ENCODE results near the gene PDIA4.

The PDIA4 gene

DNA sequence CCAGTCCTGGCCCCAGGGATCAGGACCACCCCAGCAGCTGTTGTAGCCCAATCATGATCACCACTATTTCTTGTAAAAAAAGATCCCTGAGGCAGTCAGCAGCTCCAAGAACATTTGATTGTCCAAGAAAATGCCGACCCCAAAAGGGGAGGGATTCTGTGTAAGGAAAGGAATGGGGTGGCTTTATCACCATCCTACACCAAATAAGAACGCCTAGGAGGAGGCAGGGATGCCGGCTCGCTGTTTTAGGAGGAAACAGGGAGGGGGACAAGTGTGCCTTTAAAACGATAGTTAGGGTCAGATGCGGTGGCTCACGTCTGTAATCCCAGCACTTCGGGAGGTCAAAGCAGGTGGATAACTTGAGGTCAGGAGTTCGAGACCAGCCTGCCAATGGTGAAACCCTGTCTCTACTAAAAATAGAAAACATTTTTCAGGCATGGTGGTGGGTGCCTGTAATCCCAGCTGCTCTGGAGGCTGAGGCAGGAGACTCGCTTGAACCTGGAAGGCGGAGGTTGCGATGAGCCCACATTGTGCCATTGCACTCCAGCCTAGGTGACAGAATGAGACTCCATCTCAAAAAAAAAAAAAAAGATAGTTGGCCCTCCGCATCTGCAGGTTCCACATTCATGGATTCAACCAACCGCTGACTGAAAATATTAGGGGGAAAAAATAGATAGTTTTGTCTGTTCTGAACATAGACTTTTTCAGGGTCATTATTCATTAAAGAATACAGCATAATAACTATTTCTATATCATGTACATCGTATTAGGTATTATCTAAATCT, 63.6 kb downstream of the PDIA4 start:
- DNase-seq (ENCODE audit: low spot score), result no peak

GRCh38 chr7:148963583-148964482, 64.5 kb downstream of the PDIA4 start:
- no peak for DNase-seq (ENCODE audit: low spot score)

DNA sequence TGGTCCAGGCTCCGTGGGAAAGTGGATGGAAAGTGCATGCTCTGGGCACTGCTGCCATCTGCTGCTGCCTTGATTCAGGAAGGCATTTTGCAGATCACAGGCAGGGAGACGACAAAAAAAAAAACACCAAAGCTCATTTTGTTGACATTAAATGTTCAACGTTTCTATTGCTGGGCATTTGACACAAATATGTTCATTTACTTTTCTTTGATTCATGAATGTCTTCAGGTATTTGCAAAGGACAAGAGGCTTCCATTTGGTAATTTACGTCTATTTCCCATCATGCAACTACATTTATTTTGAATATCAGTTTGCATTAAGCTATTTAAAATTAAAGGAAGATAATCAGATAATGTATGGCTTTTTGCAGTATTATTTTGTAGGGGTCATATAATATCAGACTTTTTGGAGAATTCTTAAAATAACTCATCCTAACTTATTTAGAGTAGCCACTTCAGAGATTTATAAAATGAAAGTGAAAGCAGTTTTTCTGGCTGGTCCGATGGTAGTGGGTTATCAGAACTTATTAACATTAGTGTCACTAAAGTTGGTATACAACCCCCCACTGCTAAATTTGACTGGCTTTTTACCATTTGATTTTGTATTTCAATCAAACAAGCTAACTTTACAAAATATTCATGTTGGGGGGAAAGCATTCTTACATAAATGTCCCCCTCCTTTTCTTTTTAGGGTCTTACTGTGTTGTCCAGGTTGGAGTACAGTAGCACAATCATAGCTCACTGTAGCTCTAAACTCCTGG, 65.3 kb downstream of the PDIA4 start:
- peak; percentile 76 for DNase-seq (ENCODE audit: low spot score)

DNA sequence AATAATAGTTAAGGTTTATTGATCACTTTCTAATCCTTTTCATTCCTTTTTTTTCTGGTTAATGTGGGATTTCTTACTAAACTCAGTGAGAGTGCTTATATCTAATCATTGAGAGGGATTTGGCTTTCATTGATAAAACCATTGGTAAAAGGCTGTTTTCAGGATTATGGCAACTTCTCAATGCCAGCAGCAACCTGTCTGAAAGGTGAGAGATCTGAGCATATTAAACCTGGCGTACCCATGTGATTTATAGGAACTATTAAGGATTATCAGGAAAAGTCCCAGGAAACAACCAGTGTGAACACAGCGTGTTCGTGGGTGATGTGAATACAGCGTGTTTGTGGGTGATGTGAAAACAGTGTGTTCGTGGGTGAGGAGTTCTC, 65.9 kb downstream of the PDIA4 start:
- no peak for DNase-seq (ENCODE audit: low spot score)

DNA sequence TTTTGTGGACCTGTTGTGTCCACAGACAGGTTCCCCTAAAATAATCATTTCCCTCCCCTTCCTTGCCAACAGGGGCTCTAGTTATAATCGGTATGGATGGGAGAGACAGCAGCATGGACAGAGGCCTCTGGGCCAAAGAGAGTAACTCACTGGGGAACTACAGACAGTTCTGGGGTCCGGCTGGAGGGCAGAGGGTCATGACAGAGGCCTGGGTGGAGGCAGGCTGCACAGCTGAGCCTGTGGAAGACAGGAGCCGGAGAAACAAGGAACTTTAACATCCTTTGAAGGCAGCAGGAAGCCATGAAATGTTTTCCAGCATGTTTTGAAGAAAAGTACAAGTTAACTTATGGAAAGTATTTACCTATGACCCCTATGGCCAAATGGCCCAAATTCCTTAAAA, 68.6 kb downstream of the PDIA4 start:
- DNase-seq (ENCODE audit: low spot score), result no peak

- DNase-seq (ENCODE audit: low spot score), result no peak
Measured at GRCh38 chr7:148958061-148958460, 70.2 kb downstream of the PDIA4 start.

- no peak for DNase-seq (ENCODE audit: low spot score)
Measured at GRCh38 chr7:148954766-148955165, 73.5 kb downstream of the PDIA4 start.

DNA sequence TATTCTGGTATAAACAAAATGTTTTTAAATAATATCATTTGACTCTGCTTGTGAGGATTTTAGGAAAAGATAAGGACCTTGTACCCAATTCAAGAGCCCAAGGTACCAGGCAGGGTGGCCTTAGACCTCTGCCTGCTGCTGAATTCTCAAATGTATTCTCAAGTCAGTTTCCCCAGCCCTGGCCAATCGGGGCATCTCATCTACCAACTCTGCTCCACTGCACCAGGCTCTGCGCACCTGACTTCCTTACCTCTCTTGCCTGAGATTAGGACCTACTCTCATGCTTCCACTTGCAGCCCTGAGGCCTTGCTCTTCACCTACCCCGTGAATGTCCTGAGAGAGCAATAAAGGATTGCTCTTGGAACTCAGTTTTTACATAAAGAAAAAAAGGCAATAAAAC, 74.6 kb downstream of the PDIA4 start:
- no peak for DNase-seq (ENCODE audit: low spot score)
